GM12878 (cell line): ENCODE data around the gene CA9. TPM values are rescaled to one million over a fixed set of nuclear protein-coding genes. Genes with fewer than 3 reads are reported as not detected.
A peak's percentile ranks its signal among the peaks of the same experiment; 100 is the strongest.

Source experiments
- ATAC-seq: fragments of 200-7000 bp; cut with Tn5 transposase; 3 replicates; pipeline ENCODE4 v1.9.1; 2020; ENCODE audit warnings: mild to moderate bottlenecking, moderate library complexity
- BruUV-seq: library from RNA; stranded (reverse); fragments of 400-500 nt; replicated peaks from 2 replicates; lab custom pipeline; 2021; lab: Mats Ljungman, UMichigan
- CTCF ChIA-PET: fragments of 300-600 bp; sonication (Branson Sonifier 250); formaldehyde crosslinking; extraction: SDS; loops from one replicate; lab custom pipeline; 2021; ENCODE audit warnings: inconsistent platforms; lab: Yijun Ruan, JAX
- POLR2A ChIA-PET: fragments of 350-600 bp; formaldehyde crosslinking; extraction: SDS; loops from one replicate; lab custom pipeline; 2021; ENCODE audit warnings: inconsistent platforms; lab: Charles Lee
- RAD21 ChIA-PET: fragments of 300-600 bp; sonication (Branson Sonifier 250); formaldehyde crosslinking; loops from one replicate; lab custom pipeline; 2023; ENCODE audit warnings: antibody characterized with exemption; ENCODE audit not compliant: unreplicated experiment; lab: Charles Lee
- SMC1A ChIA-PET: fragments of 300-600 bp; sonication (Branson Sonifier 250); formaldehyde crosslinking; loops from one replicate; lab custom pipeline; 2023; ENCODE audit not compliant: unreplicated experiment, uncharacterized antibody; lab: Charles Lee
- DNase-seq: peaks from one replicate; pipeline ENCODE4 v3.0.0-alpha.2; 2011; ENCODE audit warnings: low read depth, low spot score
- FAIRE-seq: peaks from 3 replicates; lab custom pipeline; 2011; peaks lifted over from hg19 to GRCh38; lab: Jason Lieb, UNC
- H2AFZ ChIP-seq: 2 replicates; pipeline ENCODE4 v1.6.0; 2011; ENCODE audit warnings: low read depth, low read length, control low read depth; ENCODE audit not compliant: control insufficient read depth
- H3K27ac ChIP-seq: 2 replicates; pipeline ENCODE4 v1.5.1; 2011; ENCODE audit warnings: control low read depth; ENCODE audit not compliant: control insufficient read depth, insufficient read depth
- H3K27me3 ChIP-seq, 2 experiments: replicated peaks in 1 of 2; 2 replicates each; pipeline versions ENCODE4 v1.6.0 to v1.6.1; 2011; ENCODE audit warnings: low read length in 1 of 2; ENCODE audit not compliant: control insufficient read depth in 2 of 2, insufficient read depth in 2 of 2
- H3K36me3 ChIP-seq, 2 experiments: 2 replicates each; pipeline ENCODE4 v1.5.1; 2011; ENCODE audit warnings: low read length in 1 of 2; ENCODE audit not compliant: control insufficient read depth in 2 of 2, insufficient read depth in 2 of 2
- H3K4me1 ChIP-seq: 2 replicates; pipeline ENCODE4 v1.6.1; 2011; ENCODE audit warnings: mild to moderate bottlenecking, low read length, moderate library complexity, mixed read lengths; ENCODE audit not compliant: control insufficient read depth, insufficient read depth
- H3K4me2 ChIP-seq: 2 replicates; pipeline ENCODE4 v1.6.0; 2011; ENCODE audit warnings: control low read depth; ENCODE audit not compliant: control insufficient read depth, insufficient read depth
- H3K4me3 ChIP-seq: fragments of 200-600 bp; sonication (generic); 2 replicates; pipeline ENCODE4 v1.5.1; 2016
- H3K79me2 ChIP-seq: 2 replicates; pipeline ENCODE4 v1.6.0; 2011; ENCODE audit warnings: low read length; ENCODE audit not compliant: control insufficient read depth, insufficient read depth
- H3K9ac ChIP-seq: 2 replicates; pipeline ENCODE4 v1.8.0; 2011; ENCODE audit warnings: low read length, control low read depth, mixed read lengths; ENCODE audit not compliant: control insufficient read depth, insufficient read depth
- H3K9me3 ChIP-seq: replicated peaks from 3 replicates; pipeline ENCODE4 v1.5.1; 2011; ENCODE audit warnings: mild to moderate bottlenecking, low read length; ENCODE audit not compliant: control insufficient read depth, insufficient read depth
- H4K20me1 ChIP-seq: 2 replicates; pipeline ENCODE4 v1.6.0; 2011; ENCODE audit not compliant: control insufficient read depth, insufficient read depth
- LARP7 ChIP-seq: fragments of 450-650 bp; IDR thresholded peaks from 2 replicates; pipeline ENCODE4 v1.6.1; 2017; ENCODE audit warnings: mild to moderate bottlenecking
- MLLT1 ChIP-seq: fragments of 450-650 bp; IDR thresholded peaks from 2 replicates; pipeline ENCODE4 v1.6.1; 2016; ENCODE audit warnings: mild to moderate bottlenecking
- WGBS: methylation state at CpG from one replicate; pipeline ENCODE4 v1.1.6; 2016; ENCODE audit warnings: low lambda C conversion rate; ENCODE audit not compliant: insufficient replicate concordance, insufficient coverage; ENCODE audit errors: missing lambda C conversion rate; 5-methylcytosine and 5-hydroxymethylcytosine counted together
- in situ Hi-C: fragments of 300-500 bp; cut with MboI; formaldehyde crosslinking; loops from 9 replicates; pipeline ENCODE4 v1.14.3; 2018; ENCODE audit warnings: mixed read lengths
- intact Hi-C: fragments of 100-400 bp; cut with micrococcal nuclease; formaldehyde crosslinking; loops from one replicate; pipeline ENCODE4 v1.14.2; 2022; ENCODE audit not compliant: unreplicated experiment
- polyA plus RNA-seq, 11 experiments: library from polyadenylated mRNA; depleted of rRNA in 4 of 11; unstranded in 6 of 11; stranded (reverse) in 5 of 11; fragments of >200 nt; fragmentation: Nextera tagmentation in 4 of 11; fragmentation: Illumina TruSeq in 1 of 11; extraction: Ambion mirVana in 4 of 11; extraction: Trizol in 1 of 11; gene quantifications; 1 replicate in 1 of 11; 2 replicates in 10 of 11; pipeline versions ENCODE4 v1.2.1 to v1.2.3, GENCODE V29; 2011 to 2016; ENCODE audit warnings: inconsistent platforms in 2 of 11, missing spikeins in 2 of 11, low read depth in 1 of 11
- total RNA-seq, 4 experiments: library from RNA; depleted of rRNA in 3 of 4; stranded (reverse); fragments of >200 nt in 3 of 4; fragmentation: Illumina TruSeq in 1 of 4; extraction: Trizol in 1 of 4; gene quantifications; 2 replicates each; pipeline versions ENCODE4 v1.2.1 to v1.2.3, GENCODE V29; 2013 to 2021

CA9 gene
- total and polyA plus RNA-seq, 10 of the 15 experiments (the other 5 are each of a cell fraction or from before 2014, with no cell fraction given) = 0.53 to 6.6 (median 1.2) TPM

- in situ Hi-C loops = no loop called here
- Histone ChIP-seq H3K27ac (no peak overlapping the region), H3K79me2 (peaks cover 21% of the 10 kb centered on the region), H3K36me3 (peaks cover 3 to 6% of the 10 kb centered on the region in 2 experiments; a peak in 2 of 4 replicates), H3K9me3 (no peaks in the 10 kb centered on the region), H4K20me1 (no peaks in the 10 kb centered on the region)
- POLR2A ChIA-PET = interaction anchor here (1.5 to 10.9 kb wide), 6 partner anchors 8 to 73 kb away, joined by 5 to 163 read pairs (median 18); partner anchors contain the start of genes ARHGEF39, CD72, CREB3 and SIT1
- CTCF ChIA-PET = interaction anchor here (0.6 to 13.5 kb wide), 10 partner anchors 9 to 123 kb away, joined by 3 to 227 read pairs (median 10); partner anchors contain the start of genes ARHGEF39, CREB3, TESK1 and TLN1
- SMC1A ChIA-PET = interaction anchor here (6.7 to 12.5 kb wide), 2 partner anchors 9 to 73 kb away, joined by 114 to 145 read pairs; partner anchors contain the start of genes CREB3, SIT1 and TLN1
- TF ChIP-seq MLLT1 (0 out of 2 replicates have a peak, but pooled peaks have one; percentile 27), LARP7 (no peak)
- TF ChIP-seq, all 136 proteins: peak for 1
- no peak for ATAC-seq
- BruUV-seq = no TSS peak
- Histone ChIP-seq H2AFZ (no peak overlapping the region), H3K9ac (no peak overlapping the region), H3K27me3 (no peaks in the 10 kb centered on the region), H3K4me2 (no peak overlapping the region), H3K4me3 (no peak overlapping the region), H3K4me1 (peaks cover 23% of the 10 kb centered on the region)
- intact Hi-C loops = loop anchor here (10.0 kb wide), 1 partner anchor 168 kb away; the partner anchor contains the start of genes FAM221B and TMEM8B
- FAIRE-seq = no peak
- RAD21 ChIA-PET = interaction anchor here (1.1 to 4.3 kb wide), 6 partner anchors 8 to 92 kb away, joined by 3 to 60 read pairs (median 6); partner anchors contain the start of genes GBA2, RGP1, TESK1 and TLN1
- WGBS = 79% methylated on average over 17 of the region's 17 CpGs
- DNase-seq = no peak
These were observed 17.4 kb upstream of the CA9 start for GRCh38 chr9:35656348-35656747.
